ENCODE data around the gene SLC6A3. TPM values are rescaled to one million over a fixed set of nuclear protein-coding genes. Genes with fewer than 3 reads are reported as not detected.

SLC6A3 gene
- total RNA-seq, 1 donor from 2014 or later: not detected

DNA sequence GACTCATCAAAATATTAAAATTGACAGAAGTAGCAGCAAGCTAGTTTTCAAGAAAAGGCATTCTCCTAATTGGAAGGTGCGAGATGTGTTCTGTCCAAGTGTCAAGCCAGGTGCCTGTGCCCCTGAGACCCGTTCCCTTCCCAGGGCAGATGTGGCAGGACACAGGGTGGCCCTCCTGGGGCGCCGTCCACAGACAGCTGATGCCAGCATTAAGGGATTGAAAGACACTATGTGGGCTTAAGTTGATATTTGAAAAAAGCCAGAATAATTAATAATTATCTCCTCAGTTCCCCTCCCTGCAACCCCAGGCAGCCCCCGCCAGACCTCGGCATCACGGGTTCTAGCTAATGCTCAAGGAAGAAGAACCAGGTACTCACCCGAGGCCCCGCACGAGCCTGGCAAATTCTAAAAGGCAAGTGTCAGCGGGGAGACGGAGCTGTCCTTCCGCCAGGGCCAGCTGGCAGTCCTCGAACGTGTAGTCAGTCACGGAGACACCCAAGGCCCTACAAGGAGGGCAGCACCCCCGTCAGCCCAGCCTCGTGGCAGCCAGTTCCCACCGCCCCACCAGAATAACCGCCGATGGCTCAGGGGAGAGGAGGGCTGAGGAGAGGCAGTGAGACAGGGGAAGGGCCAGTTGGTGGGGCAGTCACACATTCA, 29.1 kb upstream of the SLC6A3 start:
- H3K36me3 ChIP-seq: peaks cover 51% of the 10 kb centered on the region
- intact Hi-C loops (cut with micrococcal nuclease): no loop called here

DNA sequence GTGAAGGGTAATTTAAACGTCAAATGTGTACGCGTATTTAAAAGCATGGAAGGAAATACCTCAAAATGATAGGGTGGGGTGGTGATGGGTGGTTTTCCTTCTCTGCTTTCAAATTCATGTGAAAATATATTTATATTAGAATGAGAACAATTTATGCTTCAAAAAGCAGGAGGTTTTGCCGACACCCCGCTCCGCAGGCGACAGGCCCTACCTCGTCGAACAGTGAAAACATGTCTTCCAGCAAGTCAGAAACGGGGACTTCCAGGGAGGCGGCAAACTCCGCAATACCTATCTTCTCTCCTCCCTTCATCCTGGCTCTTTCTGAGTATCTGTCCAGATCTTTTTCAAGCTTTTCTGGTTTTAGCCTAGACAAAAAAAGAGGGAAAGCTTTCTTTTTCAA, 28.5 kb upstream of the SLC6A3 start:
- H3K4me3 ChIP-seq: no peak overlapping the region
- H3K27ac ChIP-seq (replicated peaks): no peak overlapping the region
- peak; percentile 10 for DNase-seq
- no peaks in the 10 kb centered on the region for H3K9me3 ChIP-seq (replicated peaks)
- intact Hi-C loops (cut with micrococcal nuclease): no loop called here
- TF ChIP-seq, protein P1, sequence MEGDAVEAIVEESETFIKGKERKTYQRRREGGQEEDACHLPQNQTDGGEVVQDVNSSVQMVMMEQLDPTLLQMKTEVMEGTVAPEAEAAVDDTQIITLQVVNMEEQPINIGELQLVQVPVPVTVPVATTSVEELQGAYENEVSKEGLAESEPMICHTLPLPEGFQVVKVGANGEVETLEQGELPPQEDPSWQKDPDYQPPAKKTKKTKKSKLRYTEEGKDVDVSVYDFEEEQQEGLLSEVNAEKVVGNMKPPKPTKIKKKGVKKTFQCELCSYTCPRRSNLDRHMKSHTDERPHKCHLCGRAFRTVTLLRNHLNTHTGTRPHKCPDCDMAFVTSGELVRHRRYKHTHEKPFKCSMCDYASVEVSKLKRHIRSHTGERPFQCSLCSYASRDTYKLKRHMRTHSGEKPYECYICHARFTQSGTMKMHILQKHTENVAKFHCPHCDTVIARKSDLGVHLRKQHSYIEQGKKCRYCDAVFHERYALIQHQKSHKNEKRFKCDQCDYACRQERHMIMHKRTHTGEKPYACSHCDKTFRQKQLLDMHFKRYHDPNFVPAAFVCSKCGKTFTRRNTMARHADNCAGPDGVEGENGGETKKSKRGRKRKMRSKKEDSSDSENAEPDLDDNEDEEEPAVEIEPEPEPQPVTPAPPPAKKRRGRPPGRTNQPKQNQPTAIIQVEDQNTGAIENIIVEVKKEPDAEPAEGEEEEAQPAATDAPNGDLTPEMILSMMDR (IDR thresholded peaks at IDR 0.05; ENCODE audit: borderline replicate concordance): no peak
- no peaks in the 10 kb centered on the region for H3K27me3 ChIP-seq (ENCODE audit: low read depth)
- no peaks in the 10 kb centered on the region for H3K4me1 ChIP-seq
- peaks cover 55% of the 10 kb centered on the region for H3K36me3 ChIP-seq

More for the DNA sequence above, 29.1 kb upstream of the SLC6A3 start:
- H3K4me3 ChIP-seq: no peak overlapping the region
- H3K9me3 ChIP-seq (replicated peaks): no peaks in the 10 kb centered on the region
- no peak overlapping the region for H3K27ac ChIP-seq (replicated peaks)
- no peaks in the 10 kb centered on the region for H3K4me1 ChIP-seq
- TF ChIP-seq, protein P1 (IDR thresholded peaks at IDR 0.05; ENCODE audit: borderline replicate concordance): no peak
- peak; percentile 9 for DNase-seq
- no peaks in the 10 kb centered on the region for H3K27me3 ChIP-seq (ENCODE audit: low read depth)

DNA sequence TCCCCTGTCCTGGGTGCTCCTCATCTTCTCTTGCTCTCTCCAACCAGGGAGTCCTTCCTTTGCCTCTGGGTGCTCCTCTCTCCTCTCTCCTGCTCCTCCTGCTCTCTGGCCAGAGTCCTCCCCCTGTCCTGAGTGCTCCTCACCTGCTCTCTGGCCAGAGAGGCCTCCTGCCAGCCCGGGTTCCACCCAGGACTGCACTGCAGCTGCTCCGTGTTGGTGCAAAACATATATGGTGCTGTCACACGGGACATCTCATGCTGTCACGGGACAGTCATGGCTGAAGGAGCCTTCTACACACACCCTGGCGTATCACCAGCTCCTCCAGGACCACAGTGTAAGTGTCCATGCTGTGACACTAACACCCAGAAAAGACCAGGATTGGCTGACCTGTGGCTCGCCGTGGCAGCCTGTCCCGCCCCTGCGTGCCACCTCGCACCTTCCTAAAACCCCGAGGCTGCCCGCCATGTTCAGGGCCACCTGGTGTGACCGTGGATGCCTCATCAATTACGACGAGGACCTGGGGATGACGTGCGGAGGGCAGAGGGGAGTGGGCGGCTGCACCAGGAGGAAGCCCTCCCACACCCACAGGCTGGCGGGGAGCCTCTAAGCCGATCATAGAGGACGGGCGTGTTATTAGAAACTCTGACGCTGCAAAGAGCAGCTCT, 27.9 kb upstream of the SLC6A3 start:
- no peak overlapping the region for H3K4me3 ChIP-seq
- H3K4me1 ChIP-seq: no peaks in the 10 kb centered on the region
- H3K27me3 ChIP-seq (ENCODE audit: low read depth): no peaks in the 10 kb centered on the region
- no peak for DNase-seq
- peaks cover 51% of the 10 kb centered on the region for H3K36me3 ChIP-seq
- H3K27ac ChIP-seq (replicated peaks): no peak overlapping the region
- H3K9me3 ChIP-seq (replicated peaks): no peaks in the 10 kb centered on the region
- intact Hi-C loops (cut with micrococcal nuclease): no loop called here
- TF ChIP-seq, protein P1 (IDR thresholded peaks at IDR 0.05; ENCODE audit: borderline replicate concordance): no peak

DNA sequence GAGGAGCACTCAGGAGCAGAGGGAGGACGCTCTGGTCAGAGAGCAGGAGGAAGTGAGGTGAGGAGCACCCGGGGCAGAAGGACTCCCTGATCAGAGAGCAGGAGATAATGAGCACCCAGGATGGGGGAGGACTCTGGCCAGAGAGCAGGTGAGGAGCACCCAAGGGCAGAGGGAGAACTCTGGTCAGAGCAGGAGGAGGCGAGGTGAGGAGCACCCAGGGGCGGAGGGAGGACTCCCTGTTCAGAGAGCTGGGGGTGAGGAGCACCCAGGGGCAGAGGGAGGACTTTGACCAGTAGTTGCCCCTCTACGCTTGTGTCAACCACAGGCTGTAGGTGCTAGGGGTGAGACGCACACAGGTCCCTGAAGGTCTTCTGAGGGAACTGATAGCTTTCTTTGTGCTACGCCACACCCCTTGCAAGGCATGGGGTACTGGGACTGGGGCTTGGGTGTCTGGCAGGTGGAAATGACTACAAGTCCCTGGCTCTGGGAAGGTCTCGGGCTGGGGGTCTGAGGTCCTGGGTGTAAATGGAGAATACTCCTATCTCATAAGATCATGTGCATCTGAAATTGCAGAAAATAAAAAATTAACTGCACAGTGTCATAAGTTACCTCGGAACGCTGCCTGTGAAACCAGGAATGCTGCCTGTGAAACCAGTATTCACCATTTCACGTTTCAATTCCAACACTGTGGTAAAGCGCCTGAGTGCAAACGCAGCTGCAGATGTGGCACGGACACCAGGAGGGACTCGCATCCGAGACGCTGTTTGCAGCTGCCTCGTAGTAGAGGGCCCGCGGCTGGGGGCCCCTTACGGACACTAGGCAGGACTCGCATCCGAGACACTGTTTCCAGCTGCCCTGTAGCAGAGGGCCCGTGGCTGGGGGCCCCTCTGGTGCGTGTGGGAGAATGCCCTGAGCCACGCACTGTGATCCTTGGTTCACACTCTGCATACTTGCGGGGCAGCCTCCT, 27.0 kb upstream of the SLC6A3 start:
- Histone ChIP-seq H3K9me3 (replicated peaks) (no peaks in the 10 kb centered on the region), H3K36me3 (peaks cover 49% of the 10 kb centered on the region), H3K4me3 (no peak overlapping the region), H3K27me3 (ENCODE audit: low read depth) (no peaks in the 10 kb centered on the region), H3K27ac (replicated peaks) (no peak overlapping the region), H3K4me1 (no peaks in the 10 kb centered on the region)
- no peak for DNase-seq
- TF ChIP-seq, protein P1 (IDR thresholded peaks at IDR 0.05; ENCODE audit: borderline replicate concordance): no peak
- intact Hi-C loops (cut with micrococcal nuclease): no loop called here

DNA sequence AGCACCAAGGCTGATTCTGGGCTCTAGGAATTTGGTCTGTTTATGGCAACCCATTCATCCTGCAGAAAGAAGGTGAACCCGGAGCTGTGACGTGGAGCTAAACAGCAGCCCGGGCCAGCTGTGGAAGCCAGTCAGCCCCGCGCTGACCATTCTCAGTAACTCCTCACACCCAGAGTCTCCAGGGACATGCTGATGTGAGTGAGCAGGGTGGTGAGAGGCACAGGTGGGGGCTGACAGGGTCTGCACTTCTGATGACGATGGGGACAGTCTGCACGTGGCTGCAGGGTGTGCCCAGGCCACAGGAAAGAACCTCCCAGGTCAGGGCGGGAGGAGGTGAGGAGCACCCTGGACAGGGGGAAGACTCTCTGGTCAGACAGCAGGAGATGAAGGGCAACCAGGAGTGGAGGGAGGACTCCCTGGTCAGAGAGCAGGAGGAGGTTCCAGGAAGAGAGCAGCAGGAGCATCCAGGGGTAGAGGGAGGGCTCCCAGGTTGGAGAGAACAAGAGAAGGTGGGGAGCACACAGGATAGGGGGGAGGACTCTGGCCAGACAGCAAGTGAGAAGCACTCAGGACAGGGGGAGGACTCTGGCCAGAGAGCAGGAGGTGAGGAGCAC, 26.1 kb upstream of the SLC6A3 start:
- no peak overlapping the region for H3K27ac ChIP-seq (replicated peaks)
- TF ChIP-seq, protein P1 (IDR thresholded peaks at IDR 0.05; ENCODE audit: borderline replicate concordance): no peak
- no peaks in the 10 kb centered on the region for H3K9me3 ChIP-seq (replicated peaks)
- intact Hi-C loops (cut with micrococcal nuclease): no loop called here
- no peaks in the 10 kb centered on the region for H3K4me1 ChIP-seq
- H3K36me3 ChIP-seq: peaks cover 46% of the 10 kb centered on the region
- no peak for DNase-seq
- no peaks in the 10 kb centered on the region for H3K27me3 ChIP-seq (ENCODE audit: low read depth)
- no peak overlapping the region for H3K4me3 ChIP-seq
